Osteoblast (primary cell): ENCODE measurements around the gene FOSL2. TPM values are rescaled to one million over a fixed set of nuclear protein-coding genes. Genes with fewer than 3 reads are reported as not detected.

Experiments used
- DNase-seq: peaks from one replicate; pipeline ENCODE4 v3.0.0; 2011; ENCODE audit warnings: low spot score, mixed read lengths; ENCODE audit not compliant: insufficient read length; ENCODE audit errors: missing footprints
- H2AFZ ChIP-seq: 2 replicates; pipeline ENCODE4 v1.6.0; 2011; ENCODE audit warnings: mild to moderate bottlenecking, low read length
- H3K27ac ChIP-seq: 2 replicates; pipeline ENCODE4 v1.5.1; 2011; ENCODE audit warnings: mild to moderate bottlenecking, low read depth, low read length, moderate library complexity
- H3K27me3 ChIP-seq: 2 replicates; pipeline ENCODE4 v1.6.0; 2012; ENCODE audit warnings: mild to moderate bottlenecking, control low read depth, inconsistent platforms, low read length, moderate library complexity; ENCODE audit not compliant: insufficient read depth
- H3K36me3 ChIP-seq: 2 replicates; pipeline ENCODE4 v1.5.1; 2011; ENCODE audit warnings: mild to moderate bottlenecking, low read length, control low read depth, moderate library complexity; ENCODE audit not compliant: insufficient read depth
- H3K4me1 ChIP-seq: 2 replicates; pipeline ENCODE4 v1.5.1; 2011; ENCODE audit warnings: mild to moderate bottlenecking, low read length, control low read depth, moderate library complexity; ENCODE audit not compliant: insufficient read depth
- H3K4me2 ChIP-seq: 2 replicates; pipeline ENCODE4 v1.6.0; 2011; ENCODE audit warnings: mild to moderate bottlenecking, low read length; ENCODE audit not compliant: insufficient read depth
- H3K4me3 ChIP-seq: fragments of 200-600 bp; sonication (generic); 3 replicates; pipeline ENCODE4 v1.5.1; 2012; ENCODE audit warnings: mild to moderate bottlenecking, low read length, inconsistent platforms; ENCODE audit not compliant: insufficient read depth
- H3K79me2 ChIP-seq: 2 replicates; pipeline ENCODE4 v1.6.0; 2012; ENCODE audit warnings: mild to moderate bottlenecking, low read length, control low read depth, inconsistent platforms; ENCODE audit not compliant: insufficient read depth
- H3K9me3 ChIP-seq: 2 replicates; pipeline ENCODE4 v1.5.1; 2011; ENCODE audit warnings: low read depth, low read length, control low read depth
- H4K20me1 ChIP-seq: 2 replicates; pipeline ENCODE4 v1.6.0; 2012; ENCODE audit warnings: mild to moderate bottlenecking, low read length, control low read depth; ENCODE audit not compliant: insufficient read depth
- CTCF ChIP-seq: IDR thresholded peaks from 2 replicates; pipeline ENCODE4 v1.5.1; 2011; ENCODE audit warnings: mild to moderate bottlenecking, low read depth, low read length, moderate library complexity; ENCODE audit errors: extremely low read depth
- total RNA-seq: library from RNA; depleted of rRNA; stranded (reverse); fragments of >200 nt; gene quantifications from 2 replicates; pipeline ENCODE4 v1.2.3, GENCODE V29; 2012

Gene FOSL2
- total RNA-seq, 1 donor, result 86.9 TPM

- Histone ChIP-seq H3K79me2 (peaks cover 100% of the 10 kb centered on the region), H3K9me3 (no peaks in the 10 kb centered on the region), H4K20me1 (peaks cover 96% of the 10 kb centered on the region), H3K4me2 (peak overlapping the region; percentile 90), H3K27me3 (no peaks in the 10 kb centered on the region), H3K27ac (peak overlapping the region; percentile 96), H3K36me3 (peaks cover 92% of the 10 kb centered on the region), H3K4me3 (peak overlapping the region; percentile 90), H2AFZ (no peak overlapping the region), H3K4me1 (peaks cover 71% of the 10 kb centered on the region)
- DNase-seq, result no peak
- no peak for TF ChIP-seq CTCF
Observed at GRCh38 chr2:28399289-28399688, 6.6 kb downstream of the FOSL2 start.

- peak overlapping the region; percentile 90 for H3K4me2 ChIP-seq
- peak overlapping the region; percentile 96 for H3K27ac ChIP-seq
- no peak overlapping the region for H2AFZ ChIP-seq
- peaks cover 97% of the 10 kb centered on the region for H4K20me1 ChIP-seq
- peaks cover 92% of the 10 kb centered on the region for H3K36me3 ChIP-seq
- H3K79me2 ChIP-seq, result peaks cover 100% of the 10 kb centered on the region
- H3K4me3 ChIP-seq, result peak overlapping the region; percentile 90
- no peak for TF ChIP-seq CTCF
- H3K4me1 ChIP-seq, result peaks cover 77% of the 10 kb centered on the region
- H3K27me3 ChIP-seq, result no peaks in the 10 kb centered on the region
- no peaks in the 10 kb centered on the region for H3K9me3 ChIP-seq
- no peak for DNase-seq
Observed at GRCh38 chr2:28399956-28400355, 7.3 kb downstream of the FOSL2 start.

- no peak for TF ChIP-seq CTCF
- peak; percentile 50 for DNase-seq
- Histone ChIP-seq H3K4me1 (peaks cover 81% of the 10 kb centered on the region), H2AFZ (no peak overlapping the region), H3K4me3 (peak overlapping the region; percentile 90), H3K79me2 (peaks cover 100% of the 10 kb centered on the region), H3K4me2 (peak overlapping the region; percentile 90), H3K27me3 (no peaks in the 10 kb centered on the region), H3K36me3 (peaks cover 92% of the 10 kb centered on the region), H3K27ac (peak overlapping the region; percentile 96), H3K9me3 (no peaks in the 10 kb centered on the region), H4K20me1 (peaks cover 97% of the 10 kb centered on the region)
Observed at GRCh38 chr2:28400419-28400818, 7.8 kb downstream of the FOSL2 start.

GRCh38 chr2:28400921-28401320 is 8.3 kb downstream of the FOSL2 start:
- peaks cover 96% of the 10 kb centered on the region for H4K20me1 ChIP-seq
- H3K4me3 ChIP-seq, result no peak overlapping the region
- H3K36me3 ChIP-seq, result peaks cover 94% of the 10 kb centered on the region
- H3K79me2 ChIP-seq, result peaks cover 100% of the 10 kb centered on the region
- TF ChIP-seq CTCF, result no peak
- H3K27me3 ChIP-seq, result no peaks in the 10 kb centered on the region
- no peak overlapping the region for H2AFZ ChIP-seq
- peak; percentile 45 for DNase-seq
- peaks cover 86% of the 10 kb centered on the region for H3K4me1 ChIP-seq
- H3K9me3 ChIP-seq, result no peaks in the 10 kb centered on the region
- peak overlapping the region; percentile 90 for H3K4me2 ChIP-seq
- peak overlapping the region; percentile 96 for H3K27ac ChIP-seq
